Body of pancreas (tissue), 4 donors: ENCODE data around the gene CADM2. TPM values are rescaled to one million over a fixed set of nuclear protein-coding genes. Genes with fewer than 3 reads are reported as not detected.

Source experiments
- ATAC-seq: fragments of 150-250 bp; one replicate; pipeline ENCODE4 v1.9.1; 2016
- DNase-seq, 4 donors: peaks; one replicate each; pipeline ENCODE4 v3.0.0-alpha.2; 2019
- H3K27ac ChIP-seq, 4 donors: fragments of 200-600 bp; sonication (generic); 1 replicate in 3 of 4; 2 replicates in 1 of 4; pipeline versions ENCODE4 v1.5.1 to v1.6.1; 2016 to 2019; ENCODE audit warnings: mild to moderate bottlenecking in 1 of 4, mixed read lengths in 1 of 4, moderate library complexity in 1 of 4
- H3K27me3 ChIP-seq, 2 donors: fragments of 200-600 bp; sonication (generic); one replicate each; pipeline ENCODE4 v1.6.0; 2016; ENCODE audit warnings: mild to moderate bottlenecking in 1 of 2
- H3K36me3 ChIP-seq, 2 donors: fragments of 200-600 bp; sonication (generic); replicated peaks in 1 of 2; 2 replicates each; pipeline ENCODE4 v1.5.1; 2016; ENCODE audit warnings: low read depth in 2 of 2; ENCODE audit not compliant: insufficient read depth in 1 of 2
- H3K4me1 ChIP-seq: fragments of 200-600 bp; sonication (generic); one replicate; pipeline ENCODE4 v1.6.0; 2016
- H3K4me3 ChIP-seq, 2 donors: fragments of 200-600 bp; sonication (generic); 1 replicate in 1 of 2; 2 replicates in 1 of 2; pipeline ENCODE4 v1.5.1; 2016 to 2019
- H3K9me3 ChIP-seq, 3 donors: fragments of 200-600 bp; sonication (generic); 1 replicate in 2 of 3; 2 replicates in 1 of 3; pipeline ENCODE4 v1.5.1; 2016
- POLR2A ChIP-seq, 3 donors: fragments of 450-650 bp; IDR thresholded peaks; one replicate each; pipeline ENCODE4 v1.6.1; 2016; ENCODE audit warnings: antibody characterized with exemption in 3 of 3, mild to moderate bottlenecking in 2 of 3
- WGBS, 2 donors: methylation state at CpG; one replicate each; pipeline ENCODE4 v1.1.5; 2017; 5-methylcytosine and 5-hydroxymethylcytosine counted together
- intact Hi-C: fragments of 100-400 bp; cut with DNase I; formaldehyde crosslinking; loops from one replicate; pipeline ENCODE4 v1.15.1; 2023
- total RNA-seq, 2 donors: library from RNA; depleted of rRNA; stranded (reverse); fragments of >200 nt; gene quantifications; one replicate each; pipeline ENCODE4 v1.1.0, GENCODE V29; 2016
- TF ChIP-seq, protein P1 (sequence below), 7 experiments: fragments of 450-650 bp in 4 of 7; fragments of 200-600 bp in 3 of 7; sonication (generic) in 3 of 7; IDR thresholded peaks; one replicate each; pipeline ENCODE4 v1.5.1; 2016 to 2019; ENCODE audit warnings: antibody characterized with exemption in 7 of 7

Gene CADM2
- total RNA-seq, 2 donors from 2014 or later = 0.26 to 1.3 TPM

DNA sequence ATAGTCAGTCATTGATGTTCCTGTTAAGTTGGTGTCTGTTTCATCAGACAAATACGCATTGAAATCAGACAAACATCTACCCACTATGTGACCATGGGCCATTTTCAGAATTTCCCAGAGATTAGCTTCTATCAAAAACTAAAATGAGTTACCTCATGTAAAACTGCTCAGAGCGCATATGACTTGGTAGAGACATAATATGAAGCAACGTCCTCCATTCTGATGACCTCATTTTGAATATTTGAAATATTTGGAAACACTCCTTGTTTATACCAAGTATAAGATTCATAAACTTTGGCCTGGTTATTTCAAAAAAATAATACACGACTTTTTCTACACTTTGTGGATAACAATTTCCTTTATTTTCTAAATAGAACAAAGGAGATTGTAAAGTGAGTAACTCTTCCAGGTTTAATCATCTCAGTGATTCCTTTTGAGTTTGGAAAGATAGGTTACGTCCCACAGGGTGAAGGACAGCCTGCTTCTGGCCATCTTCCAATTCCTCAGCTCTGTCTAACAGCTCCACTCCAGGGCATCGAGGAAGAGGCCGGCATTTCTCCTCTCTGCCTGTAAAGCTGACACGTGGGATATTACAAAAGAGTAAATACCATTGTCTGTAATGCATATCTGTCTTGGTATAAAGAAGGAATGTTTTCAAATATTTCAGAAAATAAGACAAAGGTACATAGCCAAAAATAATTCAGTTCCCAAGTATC lies 122.6 kb downstream of the CADM2 start:
- 32 to 35% methylated on average over 8 of the region's 8 CpGs for WGBS, 2 donors
- peak in 1 of 4 donors; percentile 10 for DNase-seq
- H3K27me3 ChIP-seq = no peaks in the 10 kb centered on the region
- no peak for ATAC-seq
- no peak overlapping the region for H3K27ac ChIP-seq
- H3K4me3 ChIP-seq = no peak overlapping the region
- no peaks in the 10 kb centered on the region for H3K36me3 ChIP-seq
- no peaks in the 10 kb centered on the region for H3K9me3 ChIP-seq
- no peaks in the 10 kb centered on the region for H3K4me1 ChIP-seq
- intact Hi-C loops = no loop called here
- TF ChIP-seq, protein P1, sequence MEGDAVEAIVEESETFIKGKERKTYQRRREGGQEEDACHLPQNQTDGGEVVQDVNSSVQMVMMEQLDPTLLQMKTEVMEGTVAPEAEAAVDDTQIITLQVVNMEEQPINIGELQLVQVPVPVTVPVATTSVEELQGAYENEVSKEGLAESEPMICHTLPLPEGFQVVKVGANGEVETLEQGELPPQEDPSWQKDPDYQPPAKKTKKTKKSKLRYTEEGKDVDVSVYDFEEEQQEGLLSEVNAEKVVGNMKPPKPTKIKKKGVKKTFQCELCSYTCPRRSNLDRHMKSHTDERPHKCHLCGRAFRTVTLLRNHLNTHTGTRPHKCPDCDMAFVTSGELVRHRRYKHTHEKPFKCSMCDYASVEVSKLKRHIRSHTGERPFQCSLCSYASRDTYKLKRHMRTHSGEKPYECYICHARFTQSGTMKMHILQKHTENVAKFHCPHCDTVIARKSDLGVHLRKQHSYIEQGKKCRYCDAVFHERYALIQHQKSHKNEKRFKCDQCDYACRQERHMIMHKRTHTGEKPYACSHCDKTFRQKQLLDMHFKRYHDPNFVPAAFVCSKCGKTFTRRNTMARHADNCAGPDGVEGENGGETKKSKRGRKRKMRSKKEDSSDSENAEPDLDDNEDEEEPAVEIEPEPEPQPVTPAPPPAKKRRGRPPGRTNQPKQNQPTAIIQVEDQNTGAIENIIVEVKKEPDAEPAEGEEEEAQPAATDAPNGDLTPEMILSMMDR (IDR thresholded peaks at IDR 0.05) = no peak
- TF ChIP-seq POLR2A (IDR thresholded peaks at IDR 0.05) = no peak

DNA sequence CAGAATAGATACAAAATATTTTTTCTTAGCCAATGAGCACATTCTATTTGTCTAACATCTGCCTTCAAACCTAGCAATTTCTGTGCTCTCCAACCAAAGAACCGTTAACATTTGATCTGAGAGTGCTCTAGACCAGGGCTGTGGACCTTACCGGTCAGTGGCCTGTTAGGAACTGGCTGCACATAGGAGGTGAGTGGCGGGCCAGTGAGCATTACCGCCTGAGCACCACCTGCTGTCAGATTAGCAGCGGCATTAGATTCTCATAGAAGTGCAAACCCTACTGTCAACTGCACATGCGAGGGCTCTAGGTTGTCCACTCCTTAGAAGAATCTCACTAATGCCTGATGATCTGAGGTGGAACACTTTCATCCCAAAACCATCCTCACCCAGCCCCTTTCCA lies 131.7 kb downstream of the CADM2 start:
- DNase-seq (no peak), ATAC-seq (no peak)
- TF ChIP-seq, protein P1 (IDR thresholded peaks at IDR 0.05) = no peak
- WGBS, 2 donors = 78 to 86% methylated on average over 6 of the region's 6 CpGs
- Histone ChIP-seq H3K36me3 (no peaks in the 10 kb centered on the region), H3K9me3 (no peaks in the 10 kb centered on the region), H3K4me3 (no peak overlapping the region), H3K4me1 (no peaks in the 10 kb centered on the region), H3K27me3 (no peaks in the 10 kb centered on the region), H3K27ac (no peak overlapping the region)
- intact Hi-C loops = no loop called here

DNA sequence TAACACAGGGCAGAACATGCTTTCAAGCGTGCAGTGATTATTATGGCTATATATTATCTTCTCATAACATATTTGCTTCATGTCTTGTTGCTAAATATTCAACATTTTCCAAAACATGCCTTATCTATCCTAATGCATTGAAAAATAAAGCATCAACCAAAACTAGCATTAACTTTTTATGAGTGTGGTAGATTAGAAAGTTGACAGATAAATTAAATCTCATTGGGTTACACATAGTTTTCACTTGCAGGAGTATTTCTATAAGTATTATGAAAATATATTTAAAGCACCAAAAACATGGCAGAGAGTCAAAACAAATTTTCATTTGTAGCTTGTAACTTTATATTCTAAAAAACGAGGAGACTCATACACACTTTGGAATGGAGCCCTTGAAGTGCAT lies 141.5 kb downstream of the CADM2 start:
- Histone ChIP-seq H3K9me3 (no peaks in the 10 kb centered on the region), H3K36me3 (no peaks in the 10 kb centered on the region), H3K27ac (no peak overlapping the region), H3K4me3 (no peak overlapping the region), H3K4me1 (no peaks in the 10 kb centered on the region), H3K27me3 (no peaks in the 10 kb centered on the region)
- no peak for TF ChIP-seq POLR2A (IDR thresholded peaks at IDR 0.05)
- TF ChIP-seq, protein P1 (IDR thresholded peaks at IDR 0.05) = no peak
- ATAC-seq (no peak), DNase-seq (no peak)
- WGBS, 2 donors = 39 to 55% methylated on average over 2 of the region's 2 CpGs
- intact Hi-C loops = no loop called here

DNA sequence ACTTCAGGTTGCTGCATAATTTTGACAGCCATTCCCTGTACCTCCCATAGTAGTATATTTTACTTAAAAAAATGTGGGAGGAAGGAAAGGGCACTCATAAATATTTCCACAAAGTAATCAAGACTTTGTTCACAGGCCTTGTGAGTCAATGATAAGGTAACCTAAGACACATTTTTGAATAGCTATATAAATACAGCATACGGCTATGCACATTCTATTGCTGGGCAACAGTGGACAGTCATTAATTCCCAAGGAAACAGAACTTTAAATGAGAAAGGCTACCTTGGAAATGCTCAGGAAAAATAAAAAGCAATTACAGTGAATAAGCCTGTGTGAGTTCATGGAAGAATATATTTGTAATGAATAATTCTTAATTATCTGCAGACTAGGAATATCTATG lies 144.0 kb downstream of the CADM2 start:
- Histone ChIP-seq H3K36me3 (no peaks in the 10 kb centered on the region), H3K9me3 (no peaks in the 10 kb centered on the region), H3K4me3 (no peak overlapping the region), H3K27ac (no peak overlapping the region), H3K4me1 (no peaks in the 10 kb centered on the region), H3K27me3 (no peaks in the 10 kb centered on the region)
- TF ChIP-seq POLR2A (IDR thresholded peaks at IDR 0.05) = no peak
- TF ChIP-seq, protein P1 (IDR thresholded peaks at IDR 0.05) = no peak
- intact Hi-C loops = no loop called here
- 22 to 43% methylated on average over 1 of the region's 1 CpG for WGBS, 2 donors
- DNase-seq (no peak), ATAC-seq (no peak)

DNA sequence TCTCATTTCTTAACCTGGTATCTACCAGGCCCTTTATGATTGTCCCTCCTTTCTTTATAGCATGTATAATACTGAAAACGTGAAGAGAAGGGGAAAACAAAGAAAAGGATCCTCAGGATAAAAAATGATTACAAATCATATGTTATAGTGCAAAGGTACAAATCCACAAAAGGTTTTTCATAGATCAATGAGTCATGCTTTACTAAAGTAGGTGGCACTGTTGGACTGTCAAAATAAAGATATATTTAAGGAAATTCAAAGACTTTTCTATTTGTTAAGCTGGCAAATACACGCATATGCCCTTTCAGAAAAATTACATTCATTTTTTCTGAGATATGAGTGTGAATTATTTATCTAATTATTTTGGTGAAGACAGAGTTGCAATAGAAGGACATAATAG lies 151.6 kb downstream of the CADM2 start:
- Histone ChIP-seq H3K4me1 (no peaks in the 10 kb centered on the region), H3K27ac (no peak overlapping the region), H3K27me3 (no peaks in the 10 kb centered on the region), H3K36me3 (no peaks in the 10 kb centered on the region), H3K4me3 (no peak overlapping the region), H3K9me3 (no peaks in the 10 kb centered on the region)
- ATAC-seq (no peak), DNase-seq (no peak)
- WGBS, 2 donors = 23 to 24% methylated on average over 2 of the region's 2 CpGs
- no peak for TF ChIP-seq POLR2A (IDR thresholded peaks at IDR 0.05)
- TF ChIP-seq, protein P1 (IDR thresholded peaks at IDR 0.05) = no peak
- intact Hi-C loops = no loop called here
